CD14-positive monocyte (primary cell): ENCODE measurements around the gene TUBB2A. TPM values are rescaled to one million over a fixed set of nuclear protein-coding genes. Genes with fewer than 3 reads are reported as not detected.
A peak's percentile ranks its signal among the peaks of the same experiment; 100 is the strongest.

Source experiments
- DNase-seq, 3 donors: peaks; one replicate each; pipeline ENCODE4 v3.0.0-alpha.2; 2011 to 2022
- H2AFZ ChIP-seq: 2 replicates; pipeline ENCODE4 v1.6.0; 2012; ENCODE audit warnings: mild to moderate bottlenecking, low read depth, low read length, inconsistent platforms; ENCODE audit not compliant: insufficient read depth, poor library complexity, severe bottlenecking
- H3K27ac ChIP-seq, 2 donors: 1 replicate in 1 of 2; 2 replicates in 1 of 2; pipeline ENCODE4 v1.5.1; 2012 to 2013; ENCODE audit warnings: low read length in 2 of 2, control low read depth in 1 of 2, inconsistent platforms in 1 of 2, low read depth in 1 of 2, mild to moderate bottlenecking in 1 of 2
- H3K27me3 ChIP-seq, 2 donors: one replicate each; pipeline versions ENCODE4 v1.6.0 to v1.6.1; 2011 to 2013; ENCODE audit warnings: low read length in 2 of 2; ENCODE audit not compliant: control insufficient read depth in 2 of 2, insufficient read depth in 2 of 2
- H3K36me3 ChIP-seq, 2 donors: replicated peaks in 1 of 2; 1 replicate in 1 of 2; 2 replicates in 1 of 2; pipeline versions ENCODE4 v1.5.1 to v1.6.1; 2012 to 2013; ENCODE audit warnings: low read length in 2 of 2, control low read depth in 1 of 2, inconsistent platforms in 1 of 2, mild to moderate bottlenecking in 1 of 2; ENCODE audit not compliant: insufficient read depth in 2 of 2, control insufficient read depth in 1 of 2
- H3K4me1 ChIP-seq, 2 donors: 1 replicate in 1 of 2; 2 replicates in 1 of 2; pipeline versions ENCODE4 v1.5.1 to v1.6.1; 2012 to 2013; ENCODE audit warnings: low read length in 2 of 2, control low read depth in 1 of 2, inconsistent platforms in 1 of 2, mild to moderate bottlenecking in 1 of 2, moderate library complexity in 1 of 2; ENCODE audit not compliant: insufficient read depth in 2 of 2, control insufficient read depth in 1 of 2
- H3K4me2 ChIP-seq: replicated peaks from 2 replicates; pipeline ENCODE3; 2012; ENCODE audit warnings: low read length, moderate library complexity, mild to moderate bottlenecking; ENCODE audit not compliant: poor library complexity, severe bottlenecking; ENCODE audit errors: extremely low read depth
- H3K4me3 ChIP-seq, 3 experiments: fragments of 200-600 bp in 1 of 3; sonication (generic) in 1 of 3; replicated peaks in 1 of 3; 1 replicate in 2 of 3; 2 replicates in 1 of 3; pipeline ENCODE4 v1.5.1; 2011 to 2013; ENCODE audit warnings: low read length in 3 of 3, mild to moderate bottlenecking in 3 of 3, control low read depth in 2 of 3, low read depth in 2 of 3, inconsistent platforms in 1 of 3, moderate library complexity in 1 of 3
- H3K79me2 ChIP-seq: 2 replicates; pipeline ENCODE4 v1.6.0; 2012; ENCODE audit warnings: mild to moderate bottlenecking, control low read depth, inconsistent platforms, low read length, moderate library complexity; ENCODE audit not compliant: insufficient read depth
- H3K9ac ChIP-seq: 2 replicates; pipeline ENCODE4 v1.6.0; 2017; ENCODE audit warnings: low read length, mild to moderate bottlenecking; ENCODE audit not compliant: insufficient read depth, poor library complexity, severe bottlenecking
- H3K9me3 ChIP-seq, 2 donors: replicated peaks in 1 of 2; 1 replicate in 1 of 2; 2 replicates in 1 of 2; pipeline versions ENCODE4 v1.5.1 to v1.6.1; 2012 to 2013; ENCODE audit warnings: low read length in 2 of 2, control low read depth in 1 of 2; ENCODE audit not compliant: control insufficient read depth in 1 of 2, insufficient read depth in 1 of 2
- H4K20me1 ChIP-seq: 2 replicates; pipeline ENCODE4 v1.6.0; 2012; ENCODE audit warnings: mild to moderate bottlenecking, low read length, control low read depth, moderate library complexity; ENCODE audit not compliant: insufficient read depth
- H3K27ac Mint-ChIP-seq, 7 donors: one replicate each; pipeline ENCODE4 v1.8.0; 2020; ENCODE audit warnings: mild to moderate bottlenecking in 7 of 7, mixed read lengths in 7 of 7, moderate library complexity in 6 of 7, inconsistent platforms in 2 of 7
- H3K27me3 Mint-ChIP-seq, 3 donors: one replicate each; pipeline ENCODE4 v1.8.0; 2021 to 2022; ENCODE audit warnings: low read depth in 3 of 3, mild to moderate bottlenecking in 3 of 3, mixed read lengths in 3 of 3, moderate library complexity in 3 of 3, inconsistent platforms in 1 of 3
- H3K36me3 Mint-ChIP-seq, 2 donors: one replicate each; pipeline ENCODE4 v1.8.0; 2020; ENCODE audit warnings: mixed read lengths in 2 of 2, inconsistent platforms in 1 of 2, mild to moderate bottlenecking in 1 of 2
- H3K4me1 Mint-ChIP-seq: one replicate; pipeline ENCODE4 v1.8.0; 2020; ENCODE audit warnings: mild to moderate bottlenecking, mixed read lengths
- H3K4me3 Mint-ChIP-seq, 2 donors: one replicate each; pipeline ENCODE4 v1.8.0; 2020; ENCODE audit warnings: mild to moderate bottlenecking in 2 of 2, mixed read lengths in 2 of 2, moderate library complexity in 1 of 2
- H3K9me3 Mint-ChIP-seq, 7 donors: one replicate each; pipeline ENCODE4 v1.8.0; 2020 to 2022; ENCODE audit warnings: mixed read lengths in 7 of 7, mild to moderate bottlenecking in 6 of 7, moderate library complexity in 6 of 7, inconsistent platforms in 2 of 7
- WGBS: methylation state at CpG from one replicate; pipeline ENCODE4 v1.1.5; 2013; ENCODE audit warnings: missing lambda C conversion rate; ENCODE audit not compliant: insufficient coverage; 5-methylcytosine and 5-hydroxymethylcytosine counted together
- intact Hi-C, 2 donors: fragments of 100-400 bp; cut with micrococcal nuclease; formaldehyde crosslinking; loops; one replicate each; pipeline versions ENCODE4 v1.15.0 to v1.15.1; 2023
- polyA plus RNA-seq, 3 donors: library from polyadenylated mRNA; depleted of rRNA in 1 of 3; unstranded in 2 of 3; stranded (reverse) in 1 of 3; fragments of 300-500 nt in 2 of 3; fragments of >200 nt in 1 of 3; fragmentation: Illumina TruSeq in 2 of 3; gene quantifications; 1 replicate in 2 of 3; 2 replicates in 1 of 3; pipeline ENCODE4 v1.2.3, GENCODE V29; 2012 to 2021
- TF ChIP-seq, protein P1 (sequence below): fragments of 200-600 bp; IDR thresholded peaks from one replicate; pipeline ENCODE4 v1.8.0; 2022; ENCODE audit warnings: antibody characterized with exemption, mild to moderate bottlenecking

Gene TUBB2A
- polyA plus RNA-seq, 3 donors = 2.4 to 74.3 (median 4.2) TPM

DNA sequence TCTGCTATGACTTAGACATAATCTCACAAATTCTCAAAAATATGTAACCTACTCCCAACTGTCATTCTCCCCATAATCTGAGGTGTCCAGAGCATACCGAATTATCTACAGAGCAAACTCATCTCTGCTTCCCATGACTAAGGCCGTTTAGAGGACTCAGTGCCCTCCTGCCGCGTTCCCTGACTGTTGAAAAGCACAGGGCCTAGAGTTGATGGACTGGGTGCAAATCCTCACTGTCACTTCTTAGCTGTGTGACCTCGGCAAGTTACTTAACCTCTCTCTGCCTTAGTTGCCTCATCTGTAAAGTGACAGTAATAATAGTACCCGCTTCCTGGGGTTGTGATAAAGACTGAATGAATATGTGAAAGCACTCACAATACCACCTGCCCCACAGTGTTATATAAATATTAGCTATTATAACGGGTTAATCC is 4.7 kb upstream of the TUBB2A start:
- no peaks in the 10 kb centered on the region for H3K79me2 ChIP-seq
- Mint-ChIP-seq H3K4me3 (peak overlapping the region; percentile 77 to 79), H3K27me3 (peaks cover 42 to 51% (median 50%) of the 10 kb centered on the region in 3 donors), H3K27ac (no peak overlapping the region), H3K9me3 (peaks cover 0 to 10% (median 4%) of the 10 kb centered on the region in 7 donors), H3K4me1 (peaks cover 45% of the 10 kb centered on the region), H3K36me3 (peaks cover 3 to 10% of the 10 kb centered on the region in 2 donors)
- peak in 1 of 3 donors; percentile 20 for DNase-seq
- H3K9ac ChIP-seq = peak overlapping the region; percentile 60
- H3K36me3 ChIP-seq = no peaks in the 10 kb centered on the region
- TF ChIP-seq, protein P1, sequence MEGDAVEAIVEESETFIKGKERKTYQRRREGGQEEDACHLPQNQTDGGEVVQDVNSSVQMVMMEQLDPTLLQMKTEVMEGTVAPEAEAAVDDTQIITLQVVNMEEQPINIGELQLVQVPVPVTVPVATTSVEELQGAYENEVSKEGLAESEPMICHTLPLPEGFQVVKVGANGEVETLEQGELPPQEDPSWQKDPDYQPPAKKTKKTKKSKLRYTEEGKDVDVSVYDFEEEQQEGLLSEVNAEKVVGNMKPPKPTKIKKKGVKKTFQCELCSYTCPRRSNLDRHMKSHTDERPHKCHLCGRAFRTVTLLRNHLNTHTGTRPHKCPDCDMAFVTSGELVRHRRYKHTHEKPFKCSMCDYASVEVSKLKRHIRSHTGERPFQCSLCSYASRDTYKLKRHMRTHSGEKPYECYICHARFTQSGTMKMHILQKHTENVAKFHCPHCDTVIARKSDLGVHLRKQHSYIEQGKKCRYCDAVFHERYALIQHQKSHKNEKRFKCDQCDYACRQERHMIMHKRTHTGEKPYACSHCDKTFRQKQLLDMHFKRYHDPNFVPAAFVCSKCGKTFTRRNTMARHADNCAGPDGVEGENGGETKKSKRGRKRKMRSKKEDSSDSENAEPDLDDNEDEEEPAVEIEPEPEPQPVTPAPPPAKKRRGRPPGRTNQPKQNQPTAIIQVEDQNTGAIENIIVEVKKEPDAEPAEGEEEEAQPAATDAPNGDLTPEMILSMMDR = no peak
- H2AFZ ChIP-seq = peak overlapping the region; percentile 92
- H3K9me3 ChIP-seq = no peaks in the 10 kb centered on the region
- H3K27me3 ChIP-seq = peaks cover 7 to 33% of the 10 kb centered on the region in 2 donors
- peak overlapping the region; percentile 88 for H3K4me2 ChIP-seq
- H3K4me1 ChIP-seq = peaks cover 31 to 68% of the 10 kb centered on the region in 2 donors
- no peak overlapping the region for H3K27ac ChIP-seq
- intact Hi-C loops = loop anchor here in 1 of 2 donors (5.0 kb wide), 1 partner anchor 45 kb away; the partner anchor contains the start of gene BPHL
- 40% methylated on average over 2 of the region's 7 CpGs for WGBS
- H4K20me1 ChIP-seq = no peaks in the 10 kb centered on the region
- H3K4me3 ChIP-seq = peak overlapping the region in 2 of 3 experiments; percentile 68 to 81

DNA sequence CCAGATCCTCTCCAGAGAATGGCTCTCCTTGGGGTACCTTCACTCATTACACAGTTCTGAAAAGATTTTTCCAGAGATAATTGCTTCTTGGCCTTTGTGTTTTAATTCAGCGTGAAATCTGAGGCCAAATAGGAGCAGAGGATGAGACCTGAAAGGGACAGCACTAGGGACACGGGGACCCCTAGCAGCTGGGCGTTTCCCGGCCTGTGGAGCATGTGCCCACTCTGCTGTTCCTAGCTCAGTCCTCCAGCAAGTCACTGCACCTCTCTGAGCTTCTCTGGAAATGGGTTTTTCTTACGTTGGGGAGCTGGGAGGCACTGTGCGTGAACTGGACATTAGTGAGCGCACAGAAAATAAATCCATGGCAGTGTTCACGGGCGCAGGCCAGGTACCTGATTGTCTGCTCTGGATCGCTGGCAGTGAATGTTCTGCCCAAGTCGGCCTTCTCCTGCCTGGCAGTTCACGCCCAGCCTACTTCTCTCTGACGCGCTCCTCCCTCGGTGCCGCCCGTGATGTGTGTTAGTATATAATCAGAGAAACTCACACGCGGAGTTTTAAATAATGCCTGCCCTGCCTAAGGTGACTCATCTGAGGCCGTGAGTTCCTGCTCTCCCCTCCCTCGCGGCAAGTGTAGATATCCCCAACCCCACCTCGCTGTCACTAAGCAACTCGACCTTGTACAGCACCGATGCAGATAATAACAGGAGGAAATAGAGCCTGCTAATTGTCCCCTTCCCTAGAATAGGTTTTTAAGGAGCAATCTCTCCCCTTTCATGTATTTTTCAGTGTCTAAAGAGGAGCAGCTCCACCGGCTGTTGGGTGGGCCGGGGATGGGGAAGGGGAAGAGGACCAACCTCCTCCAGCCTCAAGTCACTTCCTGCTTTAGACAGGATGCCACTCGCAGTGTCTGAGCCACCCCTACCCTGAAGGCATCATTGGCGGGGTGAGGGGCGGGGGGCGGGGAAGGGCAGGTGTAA is 2.7 kb upstream of the TUBB2A start:
- H3K79me2 ChIP-seq = no peaks in the 10 kb centered on the region
- no peak overlapping the region for H3K27ac ChIP-seq
- H3K4me1 Mint-ChIP-seq = peaks cover 47% of the 10 kb centered on the region
- H3K36me3 Mint-ChIP-seq = peaks cover 9 to 20% of the 10 kb centered on the region in 2 donors
- 87% methylated on average over 14 of the region's 31 CpGs for WGBS
- no peak overlapping the region for H3K9ac ChIP-seq
- no peak overlapping the region for H2AFZ ChIP-seq
- peaks cover 31 to 64% of the 10 kb centered on the region in 2 donors for H3K4me1 ChIP-seq
- H3K4me3 Mint-ChIP-seq = peak overlapping the region; percentile 21 to 86
- TF ChIP-seq, protein P1 = no peak
- peaks cover 13 to 51% of the 10 kb centered on the region in 2 donors for H3K27me3 ChIP-seq
- peak; percentile 28 to 64 (median 45) for DNase-seq
- intact Hi-C loops = loop anchor here in 1 of 2 donors (5.0 kb wide), 1 partner anchor 43 kb away; the partner anchor contains the start of gene BPHL
- peak overlapping the region in 3 of 7 donors; percentile 3 to 79 (median 32) for H3K27ac Mint-ChIP-seq
- H3K27me3 Mint-ChIP-seq = peaks cover 54 to 69% (median 67%) of the 10 kb centered on the region in 3 donors
- H3K4me3 ChIP-seq = no peak overlapping the region
- H3K36me3 ChIP-seq = no peaks in the 10 kb centered on the region
- no peaks in the 10 kb centered on the region for H4K20me1 ChIP-seq
- H3K4me2 ChIP-seq = no peak overlapping the region
- H3K9me3 ChIP-seq = no peaks in the 10 kb centered on the region
- H3K9me3 Mint-ChIP-seq = peaks cover 0 to 10% (median 4%) of the 10 kb centered on the region in 7 donors
